Neural progenitor cell (in vitro differentiated cells): ENCODE data around the gene ADAMTS15. TPM values are rescaled to one million over a fixed set of nuclear protein-coding genes. Genes with fewer than 3 reads are reported as not detected.

Experiments
- DNase-seq: peaks from one replicate; pipeline ENCODE4 v3.0.0-alpha.2; 2016; ENCODE audit warnings: low spot score
- H2AFZ ChIP-seq: fragments of 200-600 bp; sonication (generic); replicated peaks from 2 replicates; pipeline ENCODE4 v1.6.1; 2016; ENCODE audit warnings: antibody characterized with exemption
- H3F3A ChIP-seq: fragments of 200-600 bp; sonication (generic); 2 replicates; pipeline ENCODE4 v1.6.1; 2016; ENCODE audit warnings: antibody characterized with exemption, low read depth
- H3K27ac ChIP-seq: fragments of 200-600 bp; sonication (generic); 2 replicates; pipeline ENCODE4 v1.5.1; 2016; ENCODE audit warnings: mild to moderate bottlenecking
- H3K27me3 ChIP-seq: fragments of 200-600 bp; sonication (generic); 2 replicates; pipeline ENCODE4 v1.6.1; 2016; ENCODE audit warnings: mild to moderate bottlenecking, moderate library complexity
- H3K36me3 ChIP-seq: fragments of 200-600 bp; sonication (generic); 2 replicates; pipeline ENCODE4 v1.5.1; 2016
- H3K4me1 ChIP-seq: fragments of 200-600 bp; sonication (generic); 2 replicates; pipeline ENCODE4 v1.6.1; 2016; ENCODE audit warnings: mixed run types
- H3K4me2 ChIP-seq: fragments of 200-600 bp; sonication (generic); 2 replicates; pipeline ENCODE4 v1.6.1; 2016
- H3K4me3 ChIP-seq: fragments of 200-600 bp; sonication (generic); 2 replicates; pipeline ENCODE4 v1.5.1; 2016
- H3K79me2 ChIP-seq: fragments of 200-600 bp; sonication (generic); 2 replicates; pipeline ENCODE4 v1.6.1; 2016; ENCODE audit warnings: low read depth
- H3K9ac ChIP-seq: fragments of 200-600 bp; sonication (generic); 2 replicates; pipeline ENCODE4 v1.6.1; 2016
- H3K9me3 ChIP-seq: fragments of 200-600 bp; sonication (generic); 2 replicates; pipeline ENCODE4 v1.5.1; 2016; ENCODE audit warnings: low read depth
- H4K20me1 ChIP-seq: fragments of 200-600 bp; sonication (generic); 2 replicates; pipeline ENCODE4 v1.6.1; 2016; ENCODE audit warnings: low read depth
- H3K27ac Mint-ChIP-seq: 3 replicates; pipeline ENCODE4 v1.8.0; 2021; ENCODE audit warnings: mixed read lengths
- H3K27me3 Mint-ChIP-seq: 2 replicates; pipeline ENCODE4 v1.8.0; 2022; ENCODE audit warnings: low read depth, mild to moderate bottlenecking, inconsistent platforms, moderate library complexity, mixed read lengths; ENCODE audit not compliant: insufficient read depth
- H3K36me3 Mint-ChIP-seq: 3 replicates; pipeline ENCODE4 v1.8.0; 2021; ENCODE audit warnings: mixed read lengths
- H3K4me1 Mint-ChIP-seq: 3 replicates; pipeline ENCODE4 v1.8.0; 2021; ENCODE audit warnings: mixed read lengths
- H3K4me3 Mint-ChIP-seq: 3 replicates; pipeline ENCODE4 v1.8.0; 2021; ENCODE audit warnings: mild to moderate bottlenecking, moderate library complexity, mixed read lengths
- H3K9me3 Mint-ChIP-seq: 3 replicates; pipeline ENCODE4 v1.8.0; 2020; ENCODE audit warnings: mixed read lengths
- CTCF ChIP-seq: fragments of 200-600 bp; sonication (generic); IDR thresholded peaks from 2 replicates; pipeline ENCODE4 v1.5.1; 2017; ENCODE audit warnings: antibody characterized with exemption, mild to moderate bottlenecking
- EZH2 ChIP-seq: fragments of 200-600 bp; sonication (generic); IDR thresholded peaks from 2 replicates; pipeline ENCODE4 v1.6.1; 2017; ENCODE audit warnings: antibody characterized with exemption, mild to moderate bottlenecking, moderate library complexity
- EZH2phosphoT487 ChIP-seq: fragments of 200-600 bp; sonication (generic); IDR thresholded peaks from 2 replicates; pipeline ENCODE4 v1.6.1; 2017; ENCODE audit warnings: antibody characterized with exemption
- total RNA-seq: library from RNA; depleted of rRNA; stranded (reverse); fragments of >200 nt; gene quantifications from 2 replicates; pipeline ENCODE4 v1.2.3, GENCODE V29; 2015; ENCODE audit warnings: low replicate concordance

Gene ADAMTS15
- total RNA-seq, 1 donor from 2014 or later, result 0.09 TPM

- H3K36me3 ChIP-seq, result no peaks in the 10 kb centered on the region
- no peak overlapping the region for H3K9ac ChIP-seq
- no peak for TF ChIP-seq EZH2
- no peak for TF ChIP-seq EZH2phosphoT487
- TF ChIP-seq CTCF, result no peak
- Mint-ChIP-seq H3K27me3 (peaks cover 2% of the 10 kb centered on the region), H3K27ac (no peak overlapping the region), H3K4me3 (no peak overlapping the region), H3K4me1 (peaks cover 7% of the 10 kb centered on the region), H3K9me3 (no peaks in the 10 kb centered on the region), H3K36me3 (peaks cover 2% of the 10 kb centered on the region)
- no peak overlapping the region for H2AFZ ChIP-seq
- no peaks in the 10 kb centered on the region for H3K27me3 ChIP-seq
- no peaks in the 10 kb centered on the region for H3K79me2 ChIP-seq
- H3K4me3 ChIP-seq, result no peak overlapping the region
- H3K4me1 ChIP-seq, result no peaks in the 10 kb centered on the region
- no peaks in the 10 kb centered on the region for H3F3A ChIP-seq
- no peaks in the 10 kb centered on the region for H3K9me3 ChIP-seq
- no peak overlapping the region for H3K4me2 ChIP-seq
- no peak for DNase-seq
- no peaks in the 10 kb centered on the region for H4K20me1 ChIP-seq
- H3K27ac ChIP-seq, result no peak overlapping the region
Observed at GRCh38 chr11:130473056-130473794, 24.8 kb downstream of the ADAMTS15 start.

GRCh38 chr11:130473795-130474377 lies 25.4 kb downstream of the ADAMTS15 start:
- TF ChIP-seq EZH2phosphoT487 (no peak), CTCF (no peak), EZH2 (no peak)
- H3K27me3 ChIP-seq, result no peaks in the 10 kb centered on the region
- no peaks in the 10 kb centered on the region for H3K9me3 ChIP-seq
- no peak overlapping the region for H3K4me3 ChIP-seq
- Mint-ChIP-seq H3K4me1 (peaks cover 7% of the 10 kb centered on the region), H3K4me3 (no peak overlapping the region), H3K36me3 (peaks cover 2% of the 10 kb centered on the region), H3K9me3 (no peaks in the 10 kb centered on the region), H3K27ac (no peak overlapping the region), H3K27me3 (peaks cover 2% of the 10 kb centered on the region)
- no peaks in the 10 kb centered on the region for H3K79me2 ChIP-seq
- no peaks in the 10 kb centered on the region for H3F3A ChIP-seq
- no peak overlapping the region for H3K9ac ChIP-seq
- H3K4me1 ChIP-seq, result peaks cover 6% of the 10 kb centered on the region
- H3K27ac ChIP-seq, result no peak overlapping the region
- H3K4me2 ChIP-seq, result no peak overlapping the region
- no peaks in the 10 kb centered on the region for H3K36me3 ChIP-seq
- DNase-seq, result no peak
- no peak overlapping the region for H2AFZ ChIP-seq
- H4K20me1 ChIP-seq, result no peaks in the 10 kb centered on the region

GRCh38 chr11:130474637-130475400 lies 26.4 kb downstream of the ADAMTS15 start:
- Histone ChIP-seq H3K4me1 (peaks cover 6% of the 10 kb centered on the region), H3K4me3 (no peak overlapping the region), H4K20me1 (no peaks in the 10 kb centered on the region), H3K27me3 (no peaks in the 10 kb centered on the region), H3K4me2 (no peak overlapping the region), H3K27ac (no peak overlapping the region), H3K36me3 (no peaks in the 10 kb centered on the region), H3K79me2 (no peaks in the 10 kb centered on the region), H3K9me3 (no peaks in the 10 kb centered on the region), H3F3A (no peaks in the 10 kb centered on the region), H2AFZ (no peak overlapping the region), H3K9ac (no peak overlapping the region)
- DNase-seq, result no peak
- peaks cover 2% of the 10 kb centered on the region for H3K27me3 Mint-ChIP-seq
- H3K27ac Mint-ChIP-seq, result peak overlapping the region; percentile 65
- H3K36me3 Mint-ChIP-seq, result peaks cover 2% of the 10 kb centered on the region
- H3K4me3 Mint-ChIP-seq, result no peak overlapping the region
- no peaks in the 10 kb centered on the region for H3K9me3 Mint-ChIP-seq
- no peak for TF ChIP-seq EZH2
- TF ChIP-seq CTCF, result no peak
- no peak for TF ChIP-seq EZH2phosphoT487
- H3K4me1 Mint-ChIP-seq, result peaks cover 7% of the 10 kb centered on the region
